Muscle layer of duodenum (tissue), 2 donors: ENCODE measurements around the gene DSN1.

Source experiments
- H3K27ac ChIP-seq: one replicate; pipeline ENCODE4 v1.7.0; 2013; ENCODE audit warnings: mild to moderate bottlenecking, low read length
- H3K27me3 ChIP-seq: one replicate; pipeline ENCODE4 v1.7.0; 2013; ENCODE audit warnings: low read depth, mild to moderate bottlenecking, control low read depth, low read length
- H3K36me3 ChIP-seq, 2 donors: one replicate each; pipeline ENCODE4 v1.7.0; 2013; ENCODE audit warnings: low read length in 2 of 2, control low read depth in 1 of 2, mild to moderate bottlenecking in 1 of 2; ENCODE audit not compliant: insufficient read depth in 2 of 2, control insufficient read depth in 1 of 2
- H3K4me1 ChIP-seq, 2 donors: one replicate each; pipeline ENCODE4 v1.7.0; 2013; ENCODE audit warnings: low read length in 2 of 2, mild to moderate bottlenecking in 2 of 2, control low read depth in 1 of 2, moderate library complexity in 1 of 2; ENCODE audit not compliant: insufficient read depth in 2 of 2, control insufficient read depth in 1 of 2
- H3K4me3 ChIP-seq, 2 donors: one replicate each; pipeline ENCODE4 v1.7.0; 2013; ENCODE audit warnings: low read length in 2 of 2, low read depth in 1 of 2, mild to moderate bottlenecking in 1 of 2
- H3K9me3 ChIP-seq, 2 donors: one replicate each; pipeline ENCODE4 v1.7.0; 2013; ENCODE audit warnings: low read length in 2 of 2, control low read depth in 1 of 2, mild to moderate bottlenecking in 1 of 2; ENCODE audit not compliant: control insufficient read depth in 1 of 2
- donor health status: healthy.

DSN1 gene

GRCh38 chr20:36777167-36777566, 3.6 kb upstream of the DSN1 start:
- Histone ChIP-seq H3K4me1 (peaks cover 6 to 18% of the 10 kb centered on the region in 2 donors), H3K4me3 (no peak overlapping the region), H3K36me3 (peaks cover 0 to 9% of the 10 kb centered on the region in 2 donors), H3K27me3 (no peaks in the 10 kb centered on the region), H3K27ac (no peak overlapping the region), H3K9me3 (no peaks in the 10 kb centered on the region)

DNA sequence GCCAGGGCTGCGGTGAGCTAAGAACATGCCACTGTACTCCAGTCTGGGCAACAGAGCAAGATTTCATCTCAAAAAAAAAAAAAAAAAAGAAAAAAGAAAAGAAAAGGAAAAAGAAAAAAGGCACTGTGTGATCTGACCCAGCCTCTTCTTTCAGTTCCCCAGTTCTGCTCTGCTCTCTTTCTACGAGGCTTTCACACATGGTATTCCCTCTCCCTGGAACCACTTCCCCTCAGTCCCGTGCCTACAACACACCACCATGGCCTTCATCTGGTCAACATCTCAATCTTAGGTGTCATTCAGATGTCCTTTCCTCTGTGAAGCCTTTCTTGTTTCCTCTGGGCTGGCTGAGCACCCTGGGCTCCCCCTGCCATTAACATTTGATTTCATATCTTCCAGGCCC, 2.3 kb upstream of the DSN1 start:
- Histone ChIP-seq H3K36me3 (peaks cover 0 to 9% of the 10 kb centered on the region in 2 donors), H3K27me3 (no peaks in the 10 kb centered on the region), H3K27ac (no peak overlapping the region), H3K4me1 (peaks cover 6 to 18% of the 10 kb centered on the region in 2 donors), H3K9me3 (no peaks in the 10 kb centered on the region), H3K4me3 (no peak overlapping the region)

DNA sequence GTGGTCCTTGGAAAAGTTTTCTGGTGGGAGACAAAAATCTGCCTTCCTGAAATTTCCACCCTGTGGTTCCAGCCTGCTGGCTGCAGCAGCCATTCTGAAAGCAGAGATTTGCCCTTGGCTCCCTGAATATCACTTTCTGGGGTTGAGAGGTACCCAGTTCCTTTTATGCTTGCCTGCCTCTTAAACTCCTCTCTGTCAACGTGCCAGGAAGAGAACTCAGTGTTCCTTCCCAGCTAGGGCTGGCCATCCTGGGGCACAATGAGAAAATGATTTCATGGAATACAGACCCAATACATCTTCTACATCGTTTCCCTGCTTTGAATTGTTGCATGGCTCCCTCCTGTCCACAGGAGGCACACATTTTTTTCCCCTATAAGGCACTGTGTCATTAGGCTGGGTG, 1.6 kb upstream of the DSN1 start:
- Histone ChIP-seq H3K27ac (no peak overlapping the region), H3K9me3 (no peaks in the 10 kb centered on the region), H3K27me3 (no peaks in the 10 kb centered on the region), H3K4me1 (peaks cover 6 to 18% of the 10 kb centered on the region in 2 donors), H3K36me3 (peaks cover 0 to 3% of the 10 kb centered on the region in 2 donors), H3K4me3 (no peak overlapping the region)

DNA sequence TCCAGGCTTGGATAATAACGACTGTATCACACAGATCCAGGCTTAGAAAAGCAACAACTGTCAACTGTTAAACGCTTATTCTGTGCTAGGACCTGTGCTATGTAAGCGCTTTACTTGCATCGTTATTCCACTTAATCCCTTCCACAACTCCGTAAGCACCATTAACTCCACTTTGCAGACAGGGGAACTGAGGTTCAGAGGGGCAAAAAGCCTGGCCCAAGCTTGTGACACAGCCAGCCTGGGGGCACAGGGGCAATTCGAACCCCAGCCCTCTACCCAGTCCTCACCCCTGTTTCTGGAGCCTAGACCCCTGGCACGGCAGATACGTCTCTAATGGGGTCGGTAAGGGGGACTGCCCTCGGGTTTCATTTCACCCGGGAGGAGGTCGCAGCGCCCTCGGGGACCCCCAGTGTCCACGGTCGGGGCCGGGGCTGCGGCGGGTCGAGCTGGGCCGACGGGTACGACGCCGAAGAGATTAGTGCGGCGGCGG, 411 bp downstream of the DSN1 start:
- Histone ChIP-seq H3K4me3 (peak overlapping the region; percentile 75 to 86), H3K36me3 (peaks cover 0 to 3% of the 10 kb centered on the region in 2 donors), H3K4me1 (peaks cover 6 to 18% of the 10 kb centered on the region in 2 donors), H3K9me3 (no peaks in the 10 kb centered on the region), H3K27ac (peak overlapping the region; percentile 76), H3K27me3 (no peaks in the 10 kb centered on the region)

DNA sequence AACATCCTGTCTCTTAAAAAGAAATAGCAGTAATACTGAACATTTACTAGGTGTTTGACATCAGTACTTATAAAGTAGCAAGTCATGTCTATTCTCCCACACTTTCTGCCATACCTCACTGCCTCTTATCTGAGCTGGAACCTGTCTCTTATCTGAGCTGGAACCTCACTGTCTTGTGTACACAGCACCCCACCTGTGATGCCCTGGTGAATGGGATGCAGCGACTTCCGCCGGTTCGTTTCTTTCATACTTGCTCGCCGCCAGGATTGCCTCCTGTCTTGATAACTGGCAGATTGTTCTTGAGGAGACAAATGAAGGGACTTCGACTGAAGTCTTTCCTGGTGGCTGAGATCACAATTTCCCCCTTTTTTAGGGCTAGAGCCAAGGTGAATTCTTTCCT, 2.9 kb downstream of the DSN1 start:
- H3K27me3 ChIP-seq = no peaks in the 10 kb centered on the region
- H3K27ac ChIP-seq = no peak overlapping the region
- no peak overlapping the region for H3K4me3 ChIP-seq
- no peaks in the 10 kb centered on the region for H3K9me3 ChIP-seq
- peaks cover 0 to 3% of the 10 kb centered on the region in 2 donors for H3K36me3 ChIP-seq
- H3K4me1 ChIP-seq = peaks cover 6 to 18% of the 10 kb centered on the region in 2 donors

DNA sequence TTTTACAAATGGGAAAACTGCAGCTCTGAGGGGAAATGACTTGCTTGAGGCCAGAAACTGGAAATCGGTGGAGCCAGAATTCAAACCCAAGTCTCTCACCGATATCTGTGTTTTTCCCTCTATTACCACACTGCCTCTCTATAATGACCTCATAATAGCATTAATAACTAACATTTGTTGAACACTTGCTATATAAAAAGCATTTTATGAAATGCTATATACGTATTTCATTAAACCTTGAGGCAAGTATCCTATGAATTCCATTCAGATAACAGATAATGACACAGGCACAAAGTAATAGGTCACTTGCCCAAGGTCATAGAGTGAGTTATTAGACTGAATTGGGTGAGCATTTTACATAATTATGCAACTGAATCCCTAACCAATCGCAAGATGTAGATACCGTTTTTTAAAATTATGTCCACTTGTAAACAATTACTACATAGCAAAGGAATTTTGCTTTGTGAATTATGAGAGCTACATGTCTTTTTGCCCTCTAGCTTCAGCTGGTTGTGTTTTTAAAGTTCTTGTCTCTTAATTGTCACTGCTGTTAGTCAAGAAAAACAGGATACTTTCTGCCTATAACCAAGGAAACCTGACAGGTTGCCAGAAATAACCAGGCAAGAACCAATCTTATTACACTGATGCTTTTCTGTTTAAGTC, 4.7 kb downstream of the DSN1 start:
- Histone ChIP-seq H3K27ac (no peak overlapping the region), H3K4me1 (peaks cover 6 to 9% of the 10 kb centered on the region in 2 donors), H3K27me3 (no peaks in the 10 kb centered on the region), H3K4me3 (no peak overlapping the region), H3K36me3 (peaks cover under 1 to 4% of the 10 kb centered on the region in 2 donors), H3K9me3 (no peaks in the 10 kb centered on the region)

GRCh38 chr20:36761125-36761524, 12.4 kb downstream of the DSN1 start:
- H3K27ac ChIP-seq = no peak overlapping the region
- H3K36me3 ChIP-seq = peaks cover 0 to 4% of the 10 kb centered on the region in 2 donors
- no peaks in the 10 kb centered on the region for H3K9me3 ChIP-seq
- no peaks in the 10 kb centered on the region for H3K27me3 ChIP-seq
- no peaks in the 10 kb centered on the region for H3K4me1 ChIP-seq
- H3K4me3 ChIP-seq = no peak overlapping the region

GRCh38 chr20:36760647-36761046, 12.9 kb downstream of the DSN1 start:
- no peak overlapping the region for H3K27ac ChIP-seq
- no peaks in the 10 kb centered on the region for H3K9me3 ChIP-seq
- H3K36me3 ChIP-seq = peaks cover 0 to 4% of the 10 kb centered on the region in 2 donors
- no peak overlapping the region for H3K4me3 ChIP-seq
- H3K4me1 ChIP-seq = no peaks in the 10 kb centered on the region
- no peaks in the 10 kb centered on the region for H3K27me3 ChIP-seq

DNA sequence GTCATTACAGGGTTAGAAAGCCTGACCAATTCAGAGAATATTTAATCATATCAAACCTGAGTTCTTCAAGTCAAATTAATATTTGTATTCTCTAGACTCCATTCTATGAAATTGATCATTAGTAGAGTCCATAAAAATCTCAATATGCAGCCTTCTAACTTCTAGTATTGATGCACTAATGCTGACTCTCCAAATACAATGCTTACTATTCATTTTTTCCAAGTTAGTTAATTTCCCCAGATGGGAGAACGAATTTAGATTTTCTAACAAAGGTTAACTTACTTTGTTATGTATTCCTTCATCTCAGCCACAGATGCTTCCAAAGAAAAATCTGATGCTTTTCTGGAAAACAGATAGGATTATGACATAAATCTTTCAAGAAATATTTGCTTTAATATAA, 15.3 kb downstream of the DSN1 start:
- Histone ChIP-seq H3K36me3 (no peaks in the 10 kb centered on the region), H3K27ac (peak overlapping the region; percentile 2)

DNA sequence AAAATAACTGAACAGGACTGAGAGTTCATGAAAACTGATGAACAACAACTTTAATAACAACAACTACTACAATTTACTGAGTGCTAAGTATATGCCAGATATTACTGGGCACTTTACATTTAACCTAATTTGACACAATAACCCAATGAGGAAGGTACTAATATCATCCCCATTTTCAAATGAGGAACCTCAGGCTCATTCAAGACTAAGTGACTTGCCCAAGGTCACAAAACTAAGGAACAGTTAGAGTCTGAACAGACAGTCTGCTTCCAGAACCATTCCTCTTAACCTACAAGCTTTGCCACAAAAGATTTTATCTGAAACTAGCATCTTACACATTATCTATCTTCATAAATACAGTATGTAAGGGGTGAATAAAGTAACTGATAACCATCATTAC, 17.1 kb downstream of the DSN1 start:
- Histone ChIP-seq H3K36me3 (peaks cover 5 to 12% of the 10 kb centered on the region in 2 donors), H3K9me3 (no peaks in the 10 kb centered on the region), H3K4me1 (peaks cover 0 to 7% of the 10 kb centered on the region in 2 donors), H3K27me3 (no peaks in the 10 kb centered on the region), H3K27ac (no peak overlapping the region), H3K4me3 (no peak overlapping the region)

More for the DNA sequence above, 15.3 kb downstream of the DSN1 start:
- H3K4me3 ChIP-seq = no peak overlapping the region
- H3K27me3 ChIP-seq = no peaks in the 10 kb centered on the region
- no peaks in the 10 kb centered on the region for H3K9me3 ChIP-seq
- H3K4me1 ChIP-seq = peaks cover 0 to 7% of the 10 kb centered on the region in 2 donors

DNA sequence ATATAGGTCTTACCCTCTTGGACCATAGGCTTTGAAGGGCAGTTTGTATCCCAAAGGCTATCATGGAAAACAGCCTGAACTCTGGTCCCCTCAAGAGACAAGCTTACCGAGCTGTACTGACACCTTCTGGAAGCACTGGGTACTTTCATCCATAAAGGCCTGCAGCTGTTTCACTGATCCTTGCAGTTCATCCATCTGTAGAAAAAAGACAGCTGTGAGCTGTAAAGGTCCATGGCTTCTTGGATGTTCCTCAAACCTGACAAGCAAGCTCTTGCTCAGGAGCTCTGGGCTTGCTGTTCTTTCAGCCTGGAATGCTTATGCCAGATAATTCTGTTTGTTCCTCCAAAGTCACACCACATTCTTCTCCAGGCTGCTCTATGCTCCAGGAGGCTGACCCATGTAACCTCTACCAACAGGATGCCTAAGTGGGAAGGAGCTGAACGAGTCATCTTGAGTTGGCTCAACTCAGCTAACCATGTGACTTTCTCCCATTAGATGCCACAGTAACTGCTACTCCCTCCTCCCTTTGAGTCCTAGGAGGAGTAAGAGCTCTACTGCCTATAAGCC, 18.8 kb downstream of the DSN1 start:
- Histone ChIP-seq H3K4me1 (peaks cover 0 to 7% of the 10 kb centered on the region in 2 donors), H3K36me3 (peaks cover 5 to 12% of the 10 kb centered on the region in 2 donors), H3K27me3 (no peaks in the 10 kb centered on the region), H3K4me3 (no peak overlapping the region), H3K9me3 (no peaks in the 10 kb centered on the region), H3K27ac (peak overlapping the region; percentile 22)
